ENCODE measurements around the gene YBEY. TPM values are rescaled to one million over a fixed set of nuclear protein-coding genes. Genes with fewer than 3 reads are reported as not detected.

YBEY gene
- polyA plus RNA-seq, 1 of the 3 experiments (the other 2 are of a cell fraction): 47.5 TPM

- H2AFZ ChIP-seq (ENCODE audit: low read depth): no peak overlapping the region
- no peaks in the 10 kb centered on the region for H3K27me3 ChIP-seq (ENCODE audit: insufficient read depth)
- no peaks in the 10 kb centered on the region for H3K9me2 ChIP-seq
- no peak for DNase-seq
- no peak for TF ChIP-seq REST (IDR thresholded peaks at IDR 0.05; ENCODE audit: low read depth, low read length)
- no peak for TF ChIP-seq EZH2phosphoT487 (IDR thresholded peaks at IDR 0.05; ENCODE audit: borderline replicate concordance, low read depth)
- TF ChIP-seq NFIC (IDR thresholded peaks at IDR 0.05; ENCODE audit: borderline replicate concordance): no peak
- TF ChIP-seq CHD2 (IDR thresholded peaks at IDR 0.05; ENCODE audit: low read length, partially characterized antibody): no peak
- no peak for TF ChIP-seq TAF1 (IDR thresholded peaks at IDR 0.05; ENCODE audit: borderline replicate concordance, low read depth, low read length)
- TF ChIP-seq RAD21 (IDR thresholded peaks at IDR 0.05; ENCODE audit: low read length): no peak
- TF ChIP-seq MXI1 (IDR thresholded peaks at IDR 0.05; ENCODE audit: low read depth, low read length): no peak
- H3K4me1 ChIP-seq (ENCODE audit: control insufficient read depth in 1 of 2, insufficient read depth in 2 of 2, low read depth in 1 of 2, low read length in 1 of 2): peaks cover 8 to 40% of the 10 kb centered on the region in 2 experiments; a peak in 2 of 4 replicates
- CTCF ChIA-PET: no interaction called here
- 85% methylated on average over 6 of the region's 20 CpGs for WGBS (ENCODE audit: low lambda C conversion rate)
- peaks cover 2 to 8% of the 10 kb centered on the region in 2 experiments for H3K36me3 ChIP-seq (replicated peaks in 1 of 2; ENCODE audit: control insufficient read depth in 1 of 2, insufficient read depth in 2 of 2, low read length in 1 of 2)
- peaks cover 3% of the 10 kb centered on the region for H3F3A ChIP-seq (replicated peaks; ENCODE audit: insufficient read depth)
- H3K4me2 ChIP-seq: no peak overlapping the region
- H3K27ac ChIP-seq (ENCODE audit: low read depth in 2 of 2, low read length in 1 of 2): no peak overlapping the region; a peak in 1 of 4 replicates
- H3K4me3 ChIP-seq (ENCODE audit: low read depth in 2 of 2, low read length in 1 of 2): no peak overlapping the region
- POLR2A ChIA-PET: no interaction called here
- peaks cover 8% of the 10 kb centered on the region; the same call in 1 of the 2 replicates for H4K20me1 ChIP-seq (ENCODE audit: insufficient read depth)
- H3K9ac ChIP-seq: no peak overlapping the region
- H3K9me3 ChIP-seq: no peaks in the 10 kb centered on the region
- peaks cover 39% of the 10 kb centered on the region for H3K79me2 ChIP-seq (ENCODE audit: insufficient read depth)
These were observed 31.7 kb downstream of the YBEY start for GRCh38 chr21:46317710-46318463.

DNA sequence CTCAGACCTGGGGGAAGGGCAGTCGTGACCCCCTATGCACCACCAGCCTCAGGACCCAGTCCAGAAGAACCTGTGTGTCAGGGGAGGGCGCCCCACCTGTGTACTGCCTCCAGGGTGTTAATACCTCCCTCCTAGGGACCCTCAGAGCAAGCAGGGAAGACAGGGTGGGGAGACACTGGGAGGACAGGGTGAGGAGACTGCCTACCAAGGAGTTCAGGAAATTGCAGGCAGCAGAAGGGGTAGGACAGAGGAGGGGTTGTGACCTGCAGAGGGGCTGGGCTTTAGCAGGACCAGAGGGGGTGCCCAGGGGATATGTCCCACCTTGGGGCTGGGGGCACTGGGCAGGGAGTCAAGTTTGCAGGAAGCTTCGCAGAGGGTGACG lies 32.3 kb downstream of the YBEY start:
- no peak overlapping the region for H3K4me3 ChIP-seq (ENCODE audit: low read depth in 2 of 2, low read length in 1 of 2)
- no peaks in the 10 kb centered on the region for H3K27me3 ChIP-seq (ENCODE audit: insufficient read depth)
- H3K4me1 ChIP-seq (ENCODE audit: control insufficient read depth in 1 of 2, insufficient read depth in 2 of 2, low read depth in 1 of 2, low read length in 1 of 2): peaks cover 8 to 40% of the 10 kb centered on the region in 2 experiments; a peak in 2 of 4 replicates
- peaks cover 2 to 3% of the 10 kb centered on the region in 2 experiments for H3K36me3 ChIP-seq (replicated peaks in 1 of 2; ENCODE audit: control insufficient read depth in 1 of 2, insufficient read depth in 2 of 2, low read length in 1 of 2)
- peaks cover 8% of the 10 kb centered on the region; the same call in 1 of the 2 replicates for H4K20me1 ChIP-seq (ENCODE audit: insufficient read depth)
- peaks cover 45% of the 10 kb centered on the region for H3K79me2 ChIP-seq (ENCODE audit: insufficient read depth)
- no peaks in the 10 kb centered on the region for H3K9me3 ChIP-seq
- CTCF ChIA-PET: no interaction called here
- no peaks in the 10 kb centered on the region for H3K9me2 ChIP-seq
- no peak overlapping the region for H3K4me2 ChIP-seq
- peaks cover 3% of the 10 kb centered on the region for H3F3A ChIP-seq (replicated peaks; ENCODE audit: insufficient read depth)
- WGBS (ENCODE audit: low lambda C conversion rate): 96% methylated on average over 3 of the region's 4 CpGs
- no peak for TF ChIP-seq GATA2 (CRISPR knock-in tag; IDR thresholded peaks at IDR 0.05)
- no peak overlapping the region for H3K27ac ChIP-seq (ENCODE audit: low read depth in 2 of 2, low read length in 1 of 2)
- POLR2A ChIA-PET: no interaction called here
- no peak overlapping the region for H2AFZ ChIP-seq (ENCODE audit: low read depth)
- no peak overlapping the region for H3K9ac ChIP-seq
- no peak for DNase-seq
